G401.6 (cell line): ENCODE results near the gene NPY4R.
"Not testable (repeated sequence)": the region's sequence is repeated elsewhere in the genome, so short reads cannot be mapped to it uniquely, and the experiment has no call there.

Source experiments
- FAIRE-seq: peaks from 2 replicates; lab custom pipeline; 2012; peaks lifted over from hg19 to GRCh38; lab: Jason Lieb, UNC

Gene NPY4R

DNA sequence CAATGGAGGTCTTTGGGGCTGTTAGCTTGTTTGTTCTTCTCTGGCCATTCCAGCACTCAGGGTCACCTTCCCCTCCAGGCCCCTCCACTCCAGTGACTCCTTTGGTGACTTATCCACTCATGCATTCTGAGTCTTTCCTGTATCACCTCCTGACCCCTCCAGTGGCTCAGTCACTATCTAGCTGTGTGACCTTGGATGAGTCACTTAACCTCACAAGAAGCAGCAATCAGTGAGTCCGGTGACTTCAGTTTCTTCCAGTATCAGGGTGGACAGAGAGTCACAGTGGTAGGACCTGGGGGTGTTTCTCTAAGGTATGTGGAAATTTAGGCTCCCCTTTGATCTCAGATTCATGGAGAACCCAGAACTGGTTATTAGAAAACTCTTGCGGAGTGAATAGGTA is 9.8 kb downstream of the NPY4R start:
- not testable (repeated sequence) for FAIRE-seq

DNA sequence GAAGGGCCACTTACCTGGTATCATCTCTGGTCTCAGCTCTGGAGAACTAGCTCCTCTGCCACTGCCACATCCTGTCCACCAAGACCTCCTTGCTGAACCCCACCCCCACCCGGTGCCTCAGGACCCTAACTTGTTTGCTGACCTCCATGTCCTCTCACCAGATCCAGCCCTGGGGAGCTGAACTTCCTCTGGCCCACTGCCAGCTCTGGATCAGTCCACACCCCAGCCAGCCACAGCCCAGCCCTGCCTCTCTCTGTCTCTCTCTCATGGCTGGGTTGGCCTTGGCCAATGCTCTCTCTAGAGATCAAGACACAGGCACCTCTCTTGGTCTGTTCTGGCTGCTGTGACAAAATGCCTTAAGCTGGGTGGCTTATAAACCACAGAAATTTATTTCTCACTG is 14.4 kb downstream of the NPY4R start:
- FAIRE-seq: not testable (repeated sequence)

DNA sequence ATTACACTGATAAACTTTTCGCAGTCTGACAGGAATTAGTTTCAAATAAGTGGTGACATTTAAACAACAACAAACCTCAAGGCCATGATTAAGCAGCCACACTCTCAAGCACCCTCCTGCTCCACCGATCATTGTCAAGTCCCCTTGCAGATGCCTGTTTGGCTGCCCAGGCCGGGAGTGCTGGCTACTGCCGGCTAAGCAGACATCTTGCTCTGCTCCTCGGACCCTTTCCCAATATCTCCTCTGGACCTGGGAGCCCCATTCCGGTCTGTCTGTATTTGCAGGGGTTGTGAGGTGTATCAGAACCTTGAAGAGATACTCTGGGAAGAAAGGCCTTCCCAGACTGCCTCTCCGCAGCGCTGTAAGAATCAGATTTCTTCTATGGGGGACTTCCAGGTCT is 14.9 kb downstream of the NPY4R start:
- not testable (repeated sequence) for FAIRE-seq

DNA sequence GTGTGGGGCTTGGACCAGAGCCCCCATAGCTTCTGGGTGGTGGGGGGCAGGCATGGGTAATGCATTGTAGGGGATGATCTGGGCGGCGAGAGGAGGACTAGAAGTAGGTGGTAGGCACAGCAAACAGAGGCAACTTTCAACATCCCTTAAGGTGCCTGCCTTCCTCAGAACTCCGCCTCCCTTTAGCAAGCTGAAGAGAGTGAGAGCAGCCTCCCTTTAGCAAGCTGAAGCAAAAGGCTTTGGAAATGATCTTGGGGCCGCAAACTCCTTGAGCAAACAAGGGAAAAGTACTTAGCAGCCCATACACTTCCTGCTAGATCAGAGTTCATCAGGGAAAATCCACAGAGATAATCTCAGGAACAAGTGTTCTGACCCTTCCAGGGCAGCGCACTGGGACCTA is 18.3 kb downstream of the NPY4R start:
- FAIRE-seq: not testable (repeated sequence)

DNA sequence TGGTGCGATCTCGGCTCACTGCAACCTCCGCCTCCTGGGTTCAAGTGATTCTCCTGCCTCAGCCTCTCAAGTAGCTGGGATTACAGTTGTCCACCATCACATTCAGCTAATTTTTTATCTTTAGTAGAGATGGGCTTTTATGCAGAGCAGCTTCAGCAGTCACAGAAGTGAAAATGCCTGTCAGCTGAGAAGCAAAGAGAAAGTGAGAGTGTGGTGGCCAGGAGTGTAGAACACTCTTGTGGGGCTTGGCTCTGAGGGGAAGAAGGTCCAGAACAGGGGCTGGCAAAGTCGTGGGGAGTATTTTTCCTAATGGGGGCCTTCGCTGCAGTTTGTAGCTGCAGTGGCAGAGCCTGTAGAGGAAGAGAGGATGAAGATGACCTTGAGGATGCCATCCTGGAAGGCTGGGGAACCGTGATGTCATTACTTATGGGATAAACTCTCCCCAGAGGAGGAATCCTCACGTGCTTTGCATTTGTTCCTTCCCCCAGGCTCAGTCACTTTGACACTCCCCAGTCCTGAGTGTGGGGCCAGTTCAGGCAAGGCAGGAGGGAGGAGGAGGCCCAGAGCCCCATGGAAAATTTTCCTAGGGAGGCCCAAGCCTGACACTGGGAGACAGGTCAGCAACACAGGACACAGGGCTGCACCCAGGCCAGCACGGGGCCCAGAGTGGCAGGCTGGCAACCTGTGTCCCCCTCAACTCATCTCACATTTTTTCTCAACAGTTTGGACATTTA is 20.2 kb downstream of the NPY4R start:
- not testable (repeated sequence) for FAIRE-seq

DNA sequence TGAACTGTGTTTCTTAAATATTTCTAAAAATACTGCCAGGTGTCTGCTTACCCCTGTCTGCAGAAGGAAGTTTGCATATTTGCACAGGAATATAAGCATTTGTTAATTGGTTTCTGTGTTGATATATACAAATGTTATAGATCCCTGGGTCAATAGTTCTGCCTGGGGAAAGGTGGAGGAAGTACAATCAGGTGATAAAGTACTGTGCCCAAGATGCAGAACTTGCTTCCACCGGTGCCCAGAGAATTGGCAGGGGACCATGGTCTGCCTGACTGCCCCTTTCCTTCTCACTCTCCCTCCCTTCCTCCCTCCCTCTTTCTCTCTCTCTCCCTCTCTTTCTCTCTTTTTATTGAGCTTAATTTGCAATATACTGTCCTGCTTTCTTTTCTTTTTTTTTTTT is 22.3 kb downstream of the NPY4R start:
- not testable (repeated sequence) for FAIRE-seq

DNA sequence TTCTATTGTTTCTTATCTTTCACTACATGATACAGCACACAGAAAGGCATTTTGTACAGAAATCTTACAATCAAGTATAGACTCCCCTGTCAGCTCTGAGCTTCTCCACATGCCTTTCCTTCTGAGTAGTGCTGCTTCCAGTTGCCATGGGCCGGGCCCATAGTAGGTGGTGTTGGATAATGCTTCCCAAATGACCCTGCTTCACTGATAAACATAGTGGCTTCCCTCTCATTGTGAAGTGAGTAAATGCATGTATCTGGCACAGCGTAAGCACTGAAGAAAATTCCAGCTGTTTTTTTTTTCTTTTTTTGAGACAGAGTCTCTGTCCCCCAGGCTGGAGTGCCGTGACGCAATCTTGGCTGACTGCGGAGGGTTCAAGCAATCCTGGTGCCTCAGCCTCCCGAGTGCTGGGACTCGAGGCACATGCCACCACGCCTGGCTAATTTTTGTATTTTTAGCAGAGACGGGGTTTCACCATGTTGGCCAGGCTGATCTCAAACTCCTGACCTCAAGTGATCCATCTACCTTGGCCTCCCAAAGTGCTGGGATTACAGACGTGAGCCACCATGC is 23.0 kb downstream of the NPY4R start:
- FAIRE-seq: not testable (repeated sequence)

DNA sequence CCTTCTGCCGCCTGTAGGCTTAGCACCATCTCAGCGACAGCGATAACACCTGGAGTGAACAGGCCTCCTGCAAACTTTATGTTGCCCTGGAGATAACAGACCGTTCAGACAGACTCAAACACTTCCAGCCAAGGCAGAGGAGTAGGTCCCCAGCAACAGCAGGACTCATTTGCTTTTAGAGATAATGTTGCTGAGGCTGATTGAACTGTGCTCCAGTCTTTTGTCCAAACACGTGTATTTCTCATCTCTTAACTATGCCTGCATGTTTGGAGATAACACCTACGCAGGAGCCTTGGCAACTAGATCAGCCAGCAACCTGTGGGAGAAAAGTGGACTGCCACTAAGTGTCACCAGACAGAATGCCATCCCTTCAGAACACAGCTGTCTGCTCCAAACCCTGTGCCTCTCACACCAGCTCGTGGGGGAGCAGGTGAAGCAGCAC is 23.9 kb downstream of the NPY4R start:
- FAIRE-seq: not testable (repeated sequence)

DNA sequence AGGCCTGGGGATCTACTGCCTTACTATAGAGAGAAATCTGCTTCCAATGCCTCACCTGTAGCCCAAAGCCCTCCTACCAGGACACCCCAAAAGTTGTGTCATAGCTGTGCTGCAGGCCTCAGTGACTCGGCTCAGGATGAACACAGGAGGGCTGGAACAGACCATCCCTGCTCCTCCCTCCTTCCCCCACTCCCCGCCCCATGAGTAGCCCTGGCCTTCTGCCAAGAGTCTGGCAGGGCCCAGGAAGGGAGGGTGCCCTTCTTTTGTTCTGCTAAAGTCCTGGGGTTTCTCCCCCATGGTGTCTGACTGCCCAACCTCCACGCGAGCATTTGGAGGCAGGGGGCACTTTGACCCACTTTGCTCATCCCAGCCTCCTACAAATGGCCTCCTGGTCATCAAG is 24.8 kb downstream of the NPY4R start:
- FAIRE-seq: not testable (repeated sequence)

DNA sequence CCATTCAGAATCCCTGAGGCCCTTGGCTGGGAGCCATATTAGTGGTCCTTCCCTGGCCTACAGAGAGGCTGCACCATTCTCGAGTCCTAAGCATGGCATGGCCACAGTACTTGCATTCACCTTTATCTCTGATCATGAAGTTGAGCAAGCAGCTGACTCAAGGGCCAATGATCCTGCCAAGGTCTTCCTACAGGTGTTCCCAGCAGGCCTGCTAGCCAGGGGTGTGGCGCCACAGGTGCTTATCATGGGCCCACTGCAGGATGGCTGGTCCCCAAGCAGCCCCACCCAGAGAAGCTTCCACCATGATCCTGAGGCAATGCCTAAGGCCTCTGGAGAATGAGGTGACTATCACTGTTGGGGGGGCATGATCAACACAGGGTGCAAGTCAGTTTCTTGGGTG is 42.2 kb downstream of the NPY4R start:
- FAIRE-seq: not testable (repeated sequence)

DNA sequence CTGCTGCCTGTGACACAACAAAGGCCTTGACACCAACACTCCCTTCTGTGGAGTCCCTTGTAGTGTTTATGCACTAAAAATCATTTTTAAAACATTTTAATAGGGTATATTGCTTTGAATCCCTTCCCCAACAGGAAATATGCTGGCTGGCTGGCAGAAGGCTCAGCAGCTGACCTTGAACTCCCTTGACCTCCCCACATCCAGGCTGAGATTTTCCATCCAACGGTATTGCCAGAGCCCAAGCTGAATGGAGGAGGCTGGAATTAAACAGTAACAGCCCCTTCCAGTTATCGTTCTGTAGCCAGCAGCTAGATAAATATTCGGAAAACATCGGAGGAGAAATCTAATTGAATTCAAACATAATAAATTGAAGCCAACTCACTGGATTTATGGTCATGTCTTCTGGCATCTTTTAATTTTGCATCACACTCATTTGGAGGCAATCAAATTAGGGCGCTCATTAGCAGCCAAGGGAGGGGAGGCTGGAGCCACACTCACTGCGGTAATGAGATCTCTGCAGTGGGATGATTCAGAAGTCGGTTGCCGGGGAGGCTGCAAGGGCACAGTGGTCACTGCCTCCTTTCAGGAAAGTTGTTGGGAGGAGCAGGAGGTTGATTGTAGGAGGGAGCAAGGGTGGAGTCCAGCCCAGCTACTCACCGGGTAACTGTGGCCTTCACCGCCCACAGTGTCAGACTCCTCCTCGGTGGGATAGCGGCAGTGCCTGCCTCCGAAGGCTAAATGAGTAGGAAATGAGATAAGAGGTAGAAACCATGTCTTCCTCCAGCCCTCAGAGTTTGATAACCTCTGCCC is 46.0 kb downstream of the NPY4R start:
- FAIRE-seq: not testable (repeated sequence)

DNA sequence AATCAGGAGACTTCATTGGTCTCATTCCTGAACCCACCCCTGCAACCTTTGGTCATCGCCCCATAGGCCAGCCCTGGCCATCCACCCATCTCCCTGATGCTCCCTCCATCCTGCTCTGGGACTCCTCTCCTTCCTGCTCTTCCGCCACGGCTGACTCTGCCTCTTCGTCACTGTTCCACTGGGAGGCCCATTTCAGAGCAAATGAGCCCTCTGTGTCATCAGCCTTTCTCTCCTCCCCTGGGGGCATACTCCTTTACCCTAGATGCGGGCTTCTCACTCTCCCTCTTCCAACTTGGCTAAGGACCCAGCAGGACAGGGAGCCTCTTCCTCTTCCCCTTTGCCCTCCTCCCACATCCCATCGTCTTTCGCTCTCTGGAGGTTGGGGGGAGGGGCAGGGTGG is 47.5 kb downstream of the NPY4R start:
- not testable (repeated sequence) for FAIRE-seq

DNA sequence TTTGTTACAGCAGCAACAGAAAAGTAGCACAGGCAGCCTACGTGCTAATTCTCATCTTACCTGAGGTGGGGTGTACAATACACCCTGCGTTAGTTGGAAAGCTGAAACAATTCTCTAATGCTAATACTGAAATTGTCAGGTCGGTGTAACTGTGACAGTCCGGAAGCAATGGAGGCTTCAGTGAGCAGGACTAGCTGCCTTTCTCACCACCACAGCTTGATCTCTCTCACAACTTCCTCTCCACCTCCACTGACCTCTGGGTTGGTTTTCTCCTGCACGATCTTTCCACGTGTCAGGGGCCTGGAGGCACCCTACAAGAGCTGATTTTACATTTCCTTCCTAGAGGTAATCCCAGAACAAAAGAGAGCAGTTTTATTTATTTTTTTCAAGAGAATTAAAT is 50.5 kb downstream of the NPY4R start:
- not testable (repeated sequence) for FAIRE-seq

DNA sequence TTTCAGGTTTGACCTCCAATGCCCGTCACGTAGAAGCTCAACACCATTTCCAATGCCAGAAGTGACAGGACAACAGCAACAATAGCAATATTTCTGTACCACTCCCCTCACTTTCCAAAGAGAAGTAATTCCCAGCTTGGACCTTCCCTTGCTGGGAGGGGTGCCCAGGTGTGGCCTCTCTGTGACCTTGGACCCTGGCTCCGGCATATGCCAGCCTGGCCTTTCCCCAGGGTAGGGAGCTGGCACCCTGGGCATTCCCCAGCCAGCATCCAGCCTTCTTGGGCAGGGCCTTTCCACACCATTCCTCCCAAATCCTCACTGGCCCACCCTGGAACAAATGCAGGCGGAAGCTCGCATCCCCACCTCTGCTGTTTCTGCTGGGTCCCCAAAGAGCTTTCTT is 53.1 kb downstream of the NPY4R start:
- FAIRE-seq: not testable (repeated sequence)

DNA sequence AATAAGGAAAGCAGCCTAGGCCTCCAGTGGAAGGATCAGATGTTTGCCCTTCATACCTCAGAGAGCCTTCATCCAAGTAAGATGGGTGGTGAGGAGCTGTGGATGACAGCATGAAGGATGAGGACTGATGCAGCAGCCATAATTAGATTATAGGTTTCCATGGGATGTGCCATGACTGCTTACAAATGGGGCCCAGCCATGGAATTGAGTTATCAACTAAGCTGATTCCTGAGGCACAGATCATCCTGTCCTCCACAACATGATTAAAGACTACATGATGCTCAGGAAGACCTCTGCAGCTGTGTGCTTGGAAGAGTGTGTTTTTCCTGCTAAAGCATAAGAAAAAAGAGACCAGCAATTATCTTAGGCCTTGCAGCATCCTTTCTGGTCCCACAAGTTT is 54.6 kb downstream of the NPY4R start:
- FAIRE-seq: not testable (repeated sequence)
